ENCODE data around the gene FARSA. TPM values are rescaled to one million over a fixed set of nuclear protein-coding genes. Genes with fewer than 3 reads are reported as not detected.

FARSA gene
- total RNA-seq, 2 donors from 2014 or later: 31.8 to 49.1 TPM

GRCh38 chr19:12880551-12881171 lies 52.9 kb downstream of the FARSA start:
- intact Hi-C loops (cut with DNase I): no loop called here
- DNase-seq: peak; percentile 48

GRCh38 chr19:12875086-12875485 lies 58.4 kb downstream of the FARSA start:
- ATAC-seq: no peak
- no peak for DNase-seq
- intact Hi-C loops (cut with DNase I): no loop called here

More at GRCh38 chr19:12880551-12881171, 52.9 kb downstream of the FARSA start:
- peak; percentile 28 to 53 for ATAC-seq

- DNase-seq (no peak), ATAC-seq (no peak)
- intact Hi-C loops (cut with DNase I): no loop called here
Observed at GRCh38 chr19:12873891-12874745, 59.4 kb downstream of the FARSA start.

GRCh38 chr19:12872941-12873890 lies 60.3 kb downstream of the FARSA start:
- DNase-seq (peak; percentile 56), ATAC-seq (peak; percentile 60 to 84)
- intact Hi-C loops (cut with DNase I): no loop called here

Small RNA genes within 50 kb of the gene (microRNA-seq; reads per million reads assigned to microRNA genes)
- gene MIR5695 (0 to 0.20 reads per million in 2 donors), gene MIR6515 (1.1 to 1.4 reads per million in 2 donors)

Other genes starting within 250 kb of the FARSA start
- gene GNG14, start 245.7 kb downstream of the FARSA start, total RNA-seq: not detected
- 1 to 10 TPM; 1.4 to 2.3 TPM for gene FBXW9, start 237.1 kb downstream of the FARSA start, total RNA-seq
- 10 to 100 TPM; 33.8 to 53.6 TPM for gene TNPO2, start 209.8 kb downstream of the FARSA start, total RNA-seq
- 100 to 1,000 TPM; 112 to 122 TPM for gene TRIR, start 199.0 kb downstream of the FARSA start, total RNA-seq
- gene GET3, start 196.2 kb downstream of the FARSA start, total RNA-seq: 10 to 100 TPM; 51.2 to 52.5 TPM
- not detected for gene BEST2, start 181.9 kb downstream of the FARSA start, total RNA-seq
- gene HOOK2, start 158.2 kb downstream of the FARSA start, total RNA-seq: 10 to 100 TPM; 16.8 to 28.8 TPM
- 100 to 1,000 TPM in 1 of 2 donors, 10 to 100 TPM in 1; 46.6 to 216 TPM for gene JUNB, start 142.2 kb downstream of the FARSA start, total RNA-seq
- 100 to 1,000 TPM; 525 to 629 TPM for gene PRDX2, start 131.9 kb downstream of the FARSA start, total RNA-seq
- gene THSD8, start 131.6 kb downstream of the FARSA start, total RNA-seq: 1 to 10 TPM; 1.8 to 3.2 TPM
- gene RNASEH2A, start 127.1 kb downstream of the FARSA start, total RNA-seq: 1 to 10 TPM; 5.6 to 8.1 TPM
- gene RTBDN, start 99.1 kb downstream of the FARSA start, total RNA-seq: not detected
- under 1 TPM; 0.29 to 0.37 TPM for gene MAST1, start 95.2 kb downstream of the FARSA start, total RNA-seq
- gene DNASE2, start 52.3 kb downstream of the FARSA start, total RNA-seq: 10 to 100 TPM; 19.9 to 23.6 TPM
- gene KLF1, start 46.5 kb downstream of the FARSA start, total RNA-seq: not detected
- 10 to 100 TPM; 23.7 to 26.1 TPM for gene GCDH, start 42.6 kb downstream of the FARSA start, total RNA-seq
- gene SYCE2, start 14.4 kb downstream of the FARSA start, total RNA-seq: not detected
- gene CALR, start 4.9 kb upstream of the FARSA start, total RNA-seq: 100 to 1,000 TPM; 627 to 707 TPM
- gene RAD23A, start 12.2 kb upstream of the FARSA start, total RNA-seq: 100 to 1,000 TPM; 113 to 131 TPM
- gene GADD45GIP1, start 23.5 kb upstream of the FARSA start, total RNA-seq: 10 to 100 TPM; 25.5 to 28.1 TPM
- 1 to 10 TPM; 5.2 to 7.0 TPM for gene DAND5, start 35.9 kb upstream of the FARSA start, total RNA-seq
- gene NFIX, start 61.8 kb upstream of the FARSA start, total RNA-seq: 100 to 1,000 TPM; 117 to 133 TPM
- 1 to 10 TPM; 7.5 to 9.0 TPM for gene LYL1, start 169.1 kb upstream of the FARSA start, total RNA-seq
- 10 to 100 TPM; 18.4 to 20.9 TPM for gene TRMT1, start 183.0 kb upstream of the FARSA start, total RNA-seq
- gene NACC1, start 184.6 kb upstream of the FARSA start, total RNA-seq: 10 to 100 TPM; 34.9 to 47.8 TPM
- 10 to 100 TPM; 30.0 to 36.1 TPM for gene STX10, start 216.7 kb upstream of the FARSA start, total RNA-seq
- gene IER2, start 216.7 kb upstream of the FARSA start, total RNA-seq: 10 to 100 TPM; 36.9 to 61.3 TPM

Data from left cardiac atrium (tissue), 4 donors.